ENCODE data around the gene ARID5B. TPM values are rescaled to one million over a fixed set of nuclear protein-coding genes. Genes with fewer than 3 reads are reported as not detected.

The ARID5B gene
- polyA plus RNA-seq, 1 donor from 2014 or later: 2.1 TPM

DNA sequence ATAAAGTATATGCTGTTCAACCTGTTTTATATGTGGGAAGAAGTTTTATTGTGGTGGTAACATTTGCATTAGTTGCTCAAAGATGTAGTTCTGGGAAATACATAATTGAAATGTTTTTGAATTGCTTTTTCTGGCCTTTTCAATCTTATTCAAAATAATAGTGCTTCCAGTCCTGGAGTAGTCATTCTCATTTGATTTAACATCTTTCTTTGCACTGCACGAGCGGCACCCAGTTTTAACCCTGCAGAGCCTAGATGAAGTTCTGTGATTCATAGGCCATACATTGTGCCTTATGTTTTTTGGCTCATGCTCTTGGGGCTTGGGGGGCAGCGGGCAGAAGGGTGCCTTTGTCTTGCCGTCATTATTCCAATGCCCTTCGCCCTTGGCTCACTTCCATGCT lies 9.9 kb downstream of the ARID5B start:
- H2AFZ ChIP-seq (ENCODE audit: low read depth, low read length): no peak overlapping the region
- H3K4me3 ChIP-seq (ENCODE audit: low read length): no peak overlapping the region
- H3K27me3 ChIP-seq (ENCODE audit: insufficient read depth, low read depth, low read length): no peaks in the 10 kb centered on the region
- H3K36me3 ChIP-seq (ENCODE audit: insufficient read depth, low read length): no peaks in the 10 kb centered on the region
- no peaks in the 10 kb centered on the region for H3K9me2 ChIP-seq (ENCODE audit: insufficient read depth, low read length)
- TF ChIP-seq MXI1 (conservative IDR thresholded peaks at IDR 0.05; ENCODE audit: poor library complexity, severe bottlenecking) (no peak), EZH2 (IDR thresholded peaks at IDR 0.05; ENCODE audit: borderline replicate concordance, insufficient read depth, low read length, poor library complexity, severe bottlenecking) (no peak), TAF1 (IDR thresholded peaks at IDR 0.05; ENCODE audit: low read depth) (no peak), POLR2AphosphoS5 (IDR thresholded peaks at IDR 0.05) (no peak), RAD21 (conservative IDR thresholded peaks at IDR 0.05) (no peak), SMC3 (conservative IDR thresholded peaks at IDR 0.05; ENCODE audit: poor library complexity) (no peak), EP300 (conservative IDR thresholded peaks at IDR 0.05; ENCODE audit: poor library complexity, severe bottlenecking) (no peak)
- TF ChIP-seq, protein P1, sequence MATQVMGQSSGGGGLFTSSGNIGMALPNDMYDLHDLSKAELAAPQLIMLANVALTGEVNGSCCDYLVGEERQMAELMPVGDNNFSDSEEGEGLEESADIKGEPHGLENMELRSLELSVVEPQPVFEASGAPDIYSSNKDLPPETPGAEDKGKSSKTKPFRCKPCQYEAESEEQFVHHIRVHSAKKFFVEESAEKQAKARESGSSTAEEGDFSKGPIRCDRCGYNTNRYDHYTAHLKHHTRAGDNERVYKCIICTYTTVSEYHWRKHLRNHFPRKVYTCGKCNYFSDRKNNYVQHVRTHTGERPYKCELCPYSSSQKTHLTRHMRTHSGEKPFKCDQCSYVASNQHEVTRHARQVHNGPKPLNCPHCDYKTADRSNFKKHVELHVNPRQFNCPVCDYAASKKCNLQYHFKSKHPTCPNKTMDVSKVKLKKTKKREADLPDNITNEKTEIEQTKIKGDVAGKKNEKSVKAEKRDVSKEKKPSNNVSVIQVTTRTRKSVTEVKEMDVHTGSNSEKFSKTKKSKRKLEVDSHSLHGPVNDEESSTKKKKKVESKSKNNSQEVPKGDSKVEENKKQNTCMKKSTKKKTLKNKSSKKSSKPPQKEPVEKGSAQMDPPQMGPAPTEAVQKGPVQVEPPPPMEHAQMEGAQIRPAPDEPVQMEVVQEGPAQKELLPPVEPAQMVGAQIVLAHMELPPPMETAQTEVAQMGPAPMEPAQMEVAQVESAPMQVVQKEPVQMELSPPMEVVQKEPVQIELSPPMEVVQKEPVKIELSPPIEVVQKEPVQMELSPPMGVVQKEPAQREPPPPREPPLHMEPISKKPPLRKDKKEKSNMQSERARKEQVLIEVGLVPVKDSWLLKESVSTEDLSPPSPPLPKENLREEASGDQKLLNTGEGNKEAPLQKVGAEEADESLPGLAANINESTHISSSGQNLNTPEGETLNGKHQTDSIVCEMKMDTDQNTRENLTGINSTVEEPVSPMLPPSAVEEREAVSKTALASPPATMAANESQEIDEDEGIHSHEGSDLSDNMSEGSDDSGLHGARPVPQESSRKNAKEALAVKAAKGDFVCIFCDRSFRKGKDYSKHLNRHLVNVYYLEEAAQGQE (IDR thresholded peaks at IDR 0.05; ENCODE audit: borderline replicate concordance): no peak
- TF ChIP-seq, protein P2, sequence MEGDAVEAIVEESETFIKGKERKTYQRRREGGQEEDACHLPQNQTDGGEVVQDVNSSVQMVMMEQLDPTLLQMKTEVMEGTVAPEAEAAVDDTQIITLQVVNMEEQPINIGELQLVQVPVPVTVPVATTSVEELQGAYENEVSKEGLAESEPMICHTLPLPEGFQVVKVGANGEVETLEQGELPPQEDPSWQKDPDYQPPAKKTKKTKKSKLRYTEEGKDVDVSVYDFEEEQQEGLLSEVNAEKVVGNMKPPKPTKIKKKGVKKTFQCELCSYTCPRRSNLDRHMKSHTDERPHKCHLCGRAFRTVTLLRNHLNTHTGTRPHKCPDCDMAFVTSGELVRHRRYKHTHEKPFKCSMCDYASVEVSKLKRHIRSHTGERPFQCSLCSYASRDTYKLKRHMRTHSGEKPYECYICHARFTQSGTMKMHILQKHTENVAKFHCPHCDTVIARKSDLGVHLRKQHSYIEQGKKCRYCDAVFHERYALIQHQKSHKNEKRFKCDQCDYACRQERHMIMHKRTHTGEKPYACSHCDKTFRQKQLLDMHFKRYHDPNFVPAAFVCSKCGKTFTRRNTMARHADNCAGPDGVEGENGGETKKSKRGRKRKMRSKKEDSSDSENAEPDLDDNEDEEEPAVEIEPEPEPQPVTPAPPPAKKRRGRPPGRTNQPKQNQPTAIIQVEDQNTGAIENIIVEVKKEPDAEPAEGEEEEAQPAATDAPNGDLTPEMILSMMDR (IDR thresholded peaks at IDR 0.05; ENCODE audit: poor library complexity, severe bottlenecking): no peak
- no peak overlapping the region for H3K9ac ChIP-seq (ENCODE audit: low read length)
- no peaks in the 10 kb centered on the region for H3K9me3 ChIP-seq (ENCODE audit: low read length)
- no peaks in the 10 kb centered on the region for H4K20me1 ChIP-seq (ENCODE audit: insufficient read depth)
- no peak overlapping the region for H3K4me2 ChIP-seq (ENCODE audit: low read length)
- H3K27ac ChIP-seq (ENCODE audit: low read length): no peak overlapping the region
- H3K79me2 ChIP-seq (replicated peaks; ENCODE audit: insufficient read depth, low read length): no peaks in the 10 kb centered on the region
- no peaks in the 10 kb centered on the region for H3F3A ChIP-seq (ENCODE audit: insufficient read depth, low read length, poor library complexity, severe bottlenecking)

DNA sequence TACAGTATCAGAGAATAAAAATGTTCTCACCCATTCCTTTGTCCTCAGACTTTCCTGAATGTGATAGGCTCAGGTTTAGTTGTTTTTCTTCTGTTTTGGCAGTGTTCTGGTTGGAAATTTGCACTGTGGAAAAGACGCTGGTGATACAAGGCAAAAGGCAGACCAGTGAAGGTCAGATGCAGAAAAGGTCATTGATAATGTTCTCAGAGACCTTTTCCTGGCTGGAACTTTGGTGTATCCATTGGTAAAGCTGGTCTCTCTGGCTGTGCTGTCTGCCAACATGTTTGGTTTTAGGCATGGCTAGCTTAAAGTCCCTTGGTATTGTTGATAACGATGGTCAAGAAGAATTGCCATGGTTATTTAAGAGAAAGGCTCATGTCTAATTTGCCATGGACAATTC lies 11.5 kb downstream of the ARID5B start:
- no peaks in the 10 kb centered on the region for H3K79me2 ChIP-seq (replicated peaks; ENCODE audit: insufficient read depth, low read length)
- H3K27me3 ChIP-seq (ENCODE audit: insufficient read depth, low read depth, low read length): no peaks in the 10 kb centered on the region
- H4K20me1 ChIP-seq (ENCODE audit: insufficient read depth): no peaks in the 10 kb centered on the region
- H3K27ac ChIP-seq (ENCODE audit: low read length): no peak overlapping the region
- H3K4me3 ChIP-seq (ENCODE audit: low read length): no peak overlapping the region
- no peak for TF ChIP-seq EZH2 (IDR thresholded peaks at IDR 0.05; ENCODE audit: borderline replicate concordance, insufficient read depth, low read length, poor library complexity, severe bottlenecking)
- no peak overlapping the region for H3K4me2 ChIP-seq (ENCODE audit: low read length)
- H3K9me2 ChIP-seq (ENCODE audit: insufficient read depth, low read length): no peaks in the 10 kb centered on the region
- no peak overlapping the region for H2AFZ ChIP-seq (ENCODE audit: low read depth, low read length)
- no peaks in the 10 kb centered on the region for H3K36me3 ChIP-seq (ENCODE audit: insufficient read depth, low read length)
- H3K9me3 ChIP-seq (ENCODE audit: low read length): no peaks in the 10 kb centered on the region
- H3K9ac ChIP-seq (ENCODE audit: low read length): no peak overlapping the region
- H3F3A ChIP-seq (ENCODE audit: insufficient read depth, low read length, poor library complexity, severe bottlenecking): no peaks in the 10 kb centered on the region

DNA sequence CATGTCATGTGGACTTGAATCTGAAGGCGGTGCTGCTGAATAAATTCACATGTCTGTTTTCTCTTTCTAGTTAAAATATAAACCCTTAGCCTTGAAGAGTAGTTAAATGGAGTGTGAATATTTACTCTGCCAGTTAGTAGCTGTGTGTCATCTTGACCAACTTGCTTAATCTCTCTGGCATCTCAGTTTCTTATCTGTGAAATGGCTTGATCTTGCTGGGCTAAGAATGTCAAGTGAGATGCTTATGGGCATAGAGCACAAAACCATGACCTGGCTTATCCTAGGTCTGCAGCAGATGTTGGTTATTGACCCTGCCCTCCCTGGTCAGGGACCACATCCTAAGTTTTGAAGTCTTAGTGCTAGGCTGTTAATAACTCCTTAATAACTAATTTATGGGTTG lies 16.6 kb downstream of the ARID5B start:
- no peaks in the 10 kb centered on the region for H4K20me1 ChIP-seq (ENCODE audit: insufficient read depth)
- no peak overlapping the region for H3K27ac ChIP-seq (ENCODE audit: low read length)
- no peaks in the 10 kb centered on the region for H3K27me3 ChIP-seq (ENCODE audit: insufficient read depth, low read depth, low read length)
- H3K9me2 ChIP-seq (ENCODE audit: insufficient read depth, low read length): no peaks in the 10 kb centered on the region
- no peak overlapping the region for H3K9ac ChIP-seq (ENCODE audit: low read length)
- no peaks in the 10 kb centered on the region for H3K9me3 ChIP-seq (ENCODE audit: low read length)
- H3F3A ChIP-seq (ENCODE audit: insufficient read depth, low read length, poor library complexity, severe bottlenecking): no peaks in the 10 kb centered on the region
- H3K4me2 ChIP-seq (ENCODE audit: low read length): no peak overlapping the region
- H2AFZ ChIP-seq (ENCODE audit: low read depth, low read length): no peak overlapping the region
- H3K79me2 ChIP-seq (replicated peaks; ENCODE audit: insufficient read depth, low read length): no peaks in the 10 kb centered on the region
- no peaks in the 10 kb centered on the region for H3K36me3 ChIP-seq (ENCODE audit: insufficient read depth, low read length)
- no peak overlapping the region for H3K4me3 ChIP-seq (ENCODE audit: low read length)
- TF ChIP-seq, protein P1 (IDR thresholded peaks at IDR 0.05; ENCODE audit: borderline replicate concordance): no peak
- TF ChIP-seq SMC3 (conservative IDR thresholded peaks at IDR 0.05; ENCODE audit: poor library complexity) (no peak), EZH2 (IDR thresholded peaks at IDR 0.05; ENCODE audit: borderline replicate concordance, insufficient read depth, low read length, poor library complexity, severe bottlenecking) (no peak)

All from neural cell (in vitro differentiated cells).